ENCODE measurements around the gene SPX. TPM values are rescaled to one million over a fixed set of nuclear protein-coding genes. Genes with fewer than 3 reads are reported as not detected.

Gene SPX
- total and polyA plus RNA-seq, 5 donors from 2014 or later = 0.09 to 0.76 (median 0.38) TPM; not detected in 1

DNA sequence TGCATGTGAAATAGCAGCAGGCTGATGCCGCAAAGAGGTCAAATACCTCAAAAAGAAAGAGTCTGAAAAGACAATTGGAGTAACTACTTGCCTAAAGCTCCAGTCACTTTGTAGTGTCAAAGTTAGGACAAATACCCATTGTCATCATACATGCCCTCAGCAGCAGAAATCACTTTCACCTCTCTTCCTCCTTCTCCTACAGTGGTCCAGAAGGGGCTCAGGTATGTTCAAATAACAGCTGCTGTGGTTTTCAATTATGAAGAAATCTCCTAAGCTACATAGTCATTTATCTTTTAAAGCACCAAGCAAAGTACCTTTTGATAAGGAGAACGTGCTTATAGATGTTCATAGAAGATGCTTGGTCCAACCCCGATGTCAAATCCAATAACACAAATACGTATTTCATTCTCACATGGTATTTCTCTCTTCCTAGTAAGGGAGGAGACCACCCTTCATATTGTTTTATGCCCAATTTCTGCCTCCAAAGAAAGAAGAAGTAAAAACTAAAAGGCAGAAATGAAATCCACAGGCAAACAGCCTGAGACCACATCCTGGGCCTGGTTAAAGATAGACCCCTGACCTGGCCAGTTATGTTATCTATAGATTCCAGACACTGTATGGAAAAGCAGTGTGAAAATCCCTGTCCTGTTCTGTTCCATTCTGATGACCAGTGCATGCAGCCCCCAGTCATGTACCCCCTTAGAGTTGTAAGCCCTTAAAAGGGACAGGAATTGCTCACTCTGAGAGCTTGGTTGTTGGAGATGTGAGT is 54.8 kb downstream of the SPX start:
- no peaks in the 10 kb centered on the region for H3K9me3 ChIP-seq (ENCODE audit: control insufficient read depth in 2 of 2, low read length in 2 of 2)
- ATAC-seq (ENCODE audit: low read depth in 2 of 2) (no peak), DNase-seq (no peak)
- H3K36me3 Mint-ChIP-seq = no peaks in the 10 kb centered on the region
- H3K36me3 ChIP-seq (ENCODE audit: control insufficient read depth, insufficient read depth, low read length) = no peaks in the 10 kb centered on the region
- no peak overlapping the region for H3K27ac ChIP-seq (ENCODE audit: insufficient read depth, low read length, poor library complexity, severe bottlenecking)
- H3K4me3 Mint-ChIP-seq = no peak overlapping the region
- no peaks in the 10 kb centered on the region for H3K4me1 ChIP-seq (ENCODE audit: control insufficient read depth, insufficient read depth, low read length, poor library complexity, severe bottlenecking)
- no peak overlapping the region for H3K4me3 ChIP-seq (ENCODE audit: low read depth, low read length)
- H3K27me3 Mint-ChIP-seq = peaks cover 16% of the 10 kb centered on the region
- H3K4me1 Mint-ChIP-seq = no peaks in the 10 kb centered on the region
- H3K27me3 ChIP-seq (ENCODE audit: control insufficient read depth, insufficient read depth, low read length) = no peaks in the 10 kb centered on the region
- H3K27ac Mint-ChIP-seq = no peak overlapping the region
- peaks cover 0 to 4% (median 0%) of the 10 kb centered on the region in 7 donors for H3K9me3 Mint-ChIP-seq

Other genes with a start within 250 kb of the SPX start
- gene SLCO1A2, start 191.4 kb upstream of the SPX start, total RNA-seq = not detected
- gene SLCO1A2, start 191.4 kb upstream of the SPX start, polyA plus RNA-seq = not detected
- gene IAPP, start 153.4 kb upstream of the SPX start, total RNA-seq = not detected
- not detected for gene IAPP, start 153.4 kb upstream of the SPX start, polyA plus RNA-seq
- 61.8 TPM for gene PYROXD1, start 88.6 kb upstream of the SPX start, total RNA-seq
- 10 to 100 TPM; 25.9 to 46.0 (median 38.9) TPM for gene PYROXD1, start 88.6 kb upstream of the SPX start, polyA plus RNA-seq
- gene RECQL, start 24.7 kb upstream of the SPX start, total RNA-seq = 39.6 TPM
- 10 to 100 TPM; 66.5 to 84.4 (median 75.3) TPM for gene RECQL, start 24.7 kb upstream of the SPX start, polyA plus RNA-seq
- gene GOLT1B, start 24.5 kb upstream of the SPX start, total RNA-seq = 40.5 TPM
- gene GOLT1B, start 24.5 kb upstream of the SPX start, polyA plus RNA-seq = 10 to 100 TPM; 28.9 to 43.1 (median 32.8) TPM
- gene GYS2, start 78.6 kb downstream of the SPX start, total RNA-seq = not detected
- gene GYS2, start 78.6 kb downstream of the SPX start, polyA plus RNA-seq = under 1 TPM in 2 of 4 donors, not detected in 2; 0.08 to 0.09 TPM
- gene LDHB, start 131.5 kb downstream of the SPX start, total RNA-seq = 602 TPM
- 1,000 to 10,000 TPM; 1,925 to 2,327 (median 2,062) TPM for gene LDHB, start 131.5 kb downstream of the SPX start, polyA plus RNA-seq
- not detected for gene KCNJ8, start 248.4 kb downstream of the SPX start, total RNA-seq
- gene KCNJ8, start 248.4 kb downstream of the SPX start, polyA plus RNA-seq = under 1 TPM in 1 of 4 donors, not detected in 3; 0.15 TPM

Measured in CD4-positive, CD25-positive, alpha-beta regulatory T cell (primary cell).